Ishikawa (cell line): ENCODE results near the gene PPDPF.
A peak's percentile ranks its signal among the peaks of the same experiment; 100 is the strongest.

ENCODE experiments used
- CEBPB ChIP-seq: IDR thresholded peaks from 2 replicates; pipeline ENCODE4 v1.6.1; 2012
- CREB1 ChIP-seq: IDR thresholded peaks from 2 replicates; pipeline ENCODE4 v1.6.1; 2012; ENCODE audit warnings: low read depth
- EGR1 ChIP-seq: IDR thresholded peaks from 2 replicates; pipeline ENCODE4 v1.6.1; 2012
- EP300 ChIP-seq: IDR thresholded peaks from 2 replicates; pipeline ENCODE4 v1.6.1; 2012; ENCODE audit warnings: borderline replicate concordance
- FOXM1 ChIP-seq: IDR thresholded peaks from 2 replicates; pipeline ENCODE4 v1.6.1; 2012; ENCODE audit warnings: low read depth, borderline replicate concordance
- NFIC ChIP-seq: IDR thresholded peaks from 2 replicates; pipeline ENCODE4 v1.6.1; 2012
- RAD21 ChIP-seq: IDR thresholded peaks from 2 replicates; pipeline ENCODE4 v1.6.1; 2012; ENCODE audit warnings: low read depth
- TAF1 ChIP-seq: IDR thresholded peaks from 2 replicates; pipeline ENCODE4 v1.6.1; 2012; ENCODE audit warnings: low read depth, mild to moderate bottlenecking
- TCF12 ChIP-seq: IDR thresholded peaks from 2 replicates; pipeline ENCODE4 v1.6.1; 2012; ENCODE audit warnings: low read depth
- TEAD4 ChIP-seq: IDR thresholded peaks from 2 replicates; pipeline ENCODE4 v1.6.1; 2012
- YY1 ChIP-seq: IDR thresholded peaks from 2 replicates; pipeline ENCODE4 v1.6.1; 2012; ENCODE audit warnings: low read depth
- ZBTB7A ChIP-seq: IDR thresholded peaks from 2 replicates; pipeline ENCODE4 v1.6.1; 2012; ENCODE audit warnings: low read depth
- TF ChIP-seq, protein P1 (sequence below): IDR thresholded peaks from 2 replicates; pipeline ENCODE4 v1.6.1; 2012; ENCODE audit warnings: low read depth, mild to moderate bottlenecking
- TF ChIP-seq, protein P2 (sequence below): IDR thresholded peaks from 2 replicates; pipeline ENCODE4 v1.6.1; 2012
- TF ChIP-seq, protein P3 (sequence below): IDR thresholded peaks from 2 replicates; pipeline ENCODE4 v1.6.1; 2012

The PPDPF gene, protein sequence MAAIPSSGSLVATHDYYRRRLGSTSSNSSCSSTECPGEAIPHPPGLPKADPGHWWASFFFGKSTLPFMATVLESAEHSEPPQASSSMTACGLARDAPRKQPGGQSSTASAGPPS

DNA sequence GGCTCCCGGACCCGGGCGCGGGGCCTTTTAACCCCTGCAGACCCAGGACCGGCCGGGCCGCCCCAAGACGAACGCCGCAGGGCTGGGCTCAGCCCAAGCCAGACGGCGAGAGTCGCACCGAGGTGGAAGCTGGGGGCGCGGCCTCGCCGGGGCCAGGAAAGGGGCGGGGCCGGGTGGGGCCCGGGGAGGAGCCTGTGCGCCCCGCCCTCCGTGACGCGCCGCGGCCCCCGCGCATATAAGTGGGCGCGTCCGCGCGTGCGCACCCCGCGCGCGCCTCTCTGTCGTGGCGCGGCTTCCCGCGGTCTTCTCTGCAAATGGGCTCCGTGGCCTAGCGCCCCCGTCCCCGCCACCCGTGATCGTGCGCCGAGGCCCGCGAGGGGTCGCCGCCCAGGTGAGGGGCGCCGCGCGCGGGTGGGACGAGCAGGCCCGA is at the start of gene PPDPF:
Gene PPDPF, plus strand, starts transcription at position 262 of the 430 bp plus-strand sequence. CDS start 544 bp downstream, outside the sequence.
- TF ChIP-seq, protein P1, sequence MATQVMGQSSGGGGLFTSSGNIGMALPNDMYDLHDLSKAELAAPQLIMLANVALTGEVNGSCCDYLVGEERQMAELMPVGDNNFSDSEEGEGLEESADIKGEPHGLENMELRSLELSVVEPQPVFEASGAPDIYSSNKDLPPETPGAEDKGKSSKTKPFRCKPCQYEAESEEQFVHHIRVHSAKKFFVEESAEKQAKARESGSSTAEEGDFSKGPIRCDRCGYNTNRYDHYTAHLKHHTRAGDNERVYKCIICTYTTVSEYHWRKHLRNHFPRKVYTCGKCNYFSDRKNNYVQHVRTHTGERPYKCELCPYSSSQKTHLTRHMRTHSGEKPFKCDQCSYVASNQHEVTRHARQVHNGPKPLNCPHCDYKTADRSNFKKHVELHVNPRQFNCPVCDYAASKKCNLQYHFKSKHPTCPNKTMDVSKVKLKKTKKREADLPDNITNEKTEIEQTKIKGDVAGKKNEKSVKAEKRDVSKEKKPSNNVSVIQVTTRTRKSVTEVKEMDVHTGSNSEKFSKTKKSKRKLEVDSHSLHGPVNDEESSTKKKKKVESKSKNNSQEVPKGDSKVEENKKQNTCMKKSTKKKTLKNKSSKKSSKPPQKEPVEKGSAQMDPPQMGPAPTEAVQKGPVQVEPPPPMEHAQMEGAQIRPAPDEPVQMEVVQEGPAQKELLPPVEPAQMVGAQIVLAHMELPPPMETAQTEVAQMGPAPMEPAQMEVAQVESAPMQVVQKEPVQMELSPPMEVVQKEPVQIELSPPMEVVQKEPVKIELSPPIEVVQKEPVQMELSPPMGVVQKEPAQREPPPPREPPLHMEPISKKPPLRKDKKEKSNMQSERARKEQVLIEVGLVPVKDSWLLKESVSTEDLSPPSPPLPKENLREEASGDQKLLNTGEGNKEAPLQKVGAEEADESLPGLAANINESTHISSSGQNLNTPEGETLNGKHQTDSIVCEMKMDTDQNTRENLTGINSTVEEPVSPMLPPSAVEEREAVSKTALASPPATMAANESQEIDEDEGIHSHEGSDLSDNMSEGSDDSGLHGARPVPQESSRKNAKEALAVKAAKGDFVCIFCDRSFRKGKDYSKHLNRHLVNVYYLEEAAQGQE: no peak
- TF ChIP-seq CREB1: no peak
- TF ChIP-seq TAF1: peak; percentile 65; the same call in 1 of the 2 replicates
- TF ChIP-seq ZBTB7A: no peak

DNA sequence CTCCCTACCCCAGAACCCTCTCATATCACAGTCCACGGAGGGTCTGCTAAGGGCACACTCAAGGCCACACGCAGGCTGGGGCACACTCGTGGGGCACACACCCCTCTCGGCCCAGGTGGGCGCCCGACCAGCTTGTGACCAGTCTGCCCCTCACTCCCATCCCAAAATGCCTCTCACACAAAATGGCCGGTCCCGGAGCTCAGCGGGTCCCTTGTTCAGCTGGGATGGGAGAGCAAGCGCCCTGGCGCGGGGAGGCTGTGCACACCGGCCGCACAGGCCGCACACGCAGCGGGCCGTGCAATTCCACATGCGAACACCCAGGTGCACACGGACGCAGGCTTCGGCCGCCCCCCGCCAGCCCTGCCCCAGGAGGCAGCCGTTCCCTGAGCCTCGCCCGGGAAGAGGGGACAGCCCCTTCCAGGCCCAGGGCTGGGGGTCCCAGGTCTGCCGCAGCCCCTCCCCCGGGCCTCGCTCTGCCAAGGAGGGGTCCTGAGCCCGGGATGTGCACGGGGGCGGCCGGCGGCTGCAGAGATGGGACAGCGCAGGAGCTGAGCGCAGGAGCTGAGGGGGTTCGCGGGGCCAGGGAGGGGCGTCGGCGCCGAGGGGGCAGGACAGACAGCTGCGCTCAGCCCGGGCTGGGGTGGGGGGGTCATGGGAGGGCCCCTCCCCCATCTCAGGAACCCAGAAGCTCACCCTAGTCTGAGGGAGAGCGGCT is 49.4 kb upstream of the PPDPF start:
- no peak for TF ChIP-seq NFIC

DNA sequence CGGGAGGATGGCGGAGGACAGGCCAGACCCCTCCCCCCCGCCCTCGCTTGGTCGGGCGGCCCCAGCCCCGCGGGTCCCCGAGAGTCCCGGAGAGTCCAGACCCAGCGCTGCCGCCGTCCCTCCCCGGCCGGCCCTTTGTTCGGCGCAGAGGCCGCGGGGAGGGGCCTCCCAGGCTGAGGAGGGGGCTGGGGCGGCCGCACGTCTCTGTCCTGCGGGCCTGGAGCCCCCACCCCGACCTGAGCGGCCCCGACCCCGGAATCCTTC is 48.9 kb upstream of the PPDPF start:
- TF ChIP-seq, protein P1: no peak
- TF ChIP-seq YY1 (no peak), TCF12 (no peak), RAD21 (no peak), EP300 (no peak), ZBTB7A (no peak), NFIC (no peak)
- TF ChIP-seq, protein P2, sequence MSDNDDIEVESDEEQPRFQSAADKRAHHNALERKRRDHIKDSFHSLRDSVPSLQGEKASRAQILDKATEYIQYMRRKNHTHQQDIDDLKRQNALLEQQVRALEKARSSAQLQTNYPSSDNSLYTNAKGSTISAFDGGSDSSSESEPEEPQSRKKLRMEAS: no peak

DNA sequence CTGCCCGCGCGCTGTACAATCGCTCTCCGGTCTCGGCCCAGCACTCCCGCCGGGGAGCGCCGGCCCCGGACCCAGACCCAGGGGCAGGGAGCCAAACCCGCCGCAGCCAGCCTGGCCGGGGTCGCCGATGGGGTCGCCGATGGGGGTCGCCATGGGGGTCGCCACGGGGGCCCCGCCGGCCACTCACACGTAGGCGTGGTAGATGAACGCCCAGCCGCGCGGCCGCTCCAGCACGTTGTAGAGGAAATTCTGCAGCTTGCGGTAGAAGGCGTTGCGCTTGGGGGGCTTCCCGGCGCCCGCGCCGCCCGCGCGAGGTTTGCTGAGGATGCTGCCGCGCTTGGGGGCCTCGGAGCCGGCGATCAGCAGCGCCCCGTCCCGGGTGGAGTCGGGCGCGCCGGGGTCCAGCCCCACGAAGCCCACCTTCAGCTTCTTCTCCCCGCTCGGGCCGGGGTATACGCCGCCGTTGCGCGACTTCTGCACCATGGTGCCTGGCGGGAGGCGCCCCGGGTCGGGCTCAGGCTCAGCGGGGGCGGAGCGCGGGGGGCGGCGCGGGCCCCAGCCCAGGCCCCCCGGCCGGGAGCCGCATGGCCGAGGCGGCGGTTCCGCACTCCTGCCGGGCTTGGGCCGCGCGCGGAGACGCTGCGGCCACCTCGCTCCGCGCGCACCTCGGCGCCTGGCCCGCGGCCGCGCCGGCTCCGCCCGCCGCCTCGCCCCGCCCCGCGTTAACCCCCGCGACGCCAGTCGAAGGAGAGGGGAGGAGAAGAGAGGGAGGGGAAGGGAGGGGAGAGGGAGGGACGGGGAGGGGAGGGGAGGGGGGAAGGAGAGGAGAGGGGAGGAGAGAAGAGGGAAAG is 48.4 kb upstream of the PPDPF start, which contains the start of gene KCNQ2:
Gene KCNQ2, minus strand, starts transcription at position 675 of the 851 bp plus-strand sequence. Its CDS starts 192 bp downstream, at position 483.
- TF ChIP-seq YY1 (no peak), TEAD4 (no peak), ZBTB7A (peak; percentile 68)
- TF ChIP-seq, protein P3, sequence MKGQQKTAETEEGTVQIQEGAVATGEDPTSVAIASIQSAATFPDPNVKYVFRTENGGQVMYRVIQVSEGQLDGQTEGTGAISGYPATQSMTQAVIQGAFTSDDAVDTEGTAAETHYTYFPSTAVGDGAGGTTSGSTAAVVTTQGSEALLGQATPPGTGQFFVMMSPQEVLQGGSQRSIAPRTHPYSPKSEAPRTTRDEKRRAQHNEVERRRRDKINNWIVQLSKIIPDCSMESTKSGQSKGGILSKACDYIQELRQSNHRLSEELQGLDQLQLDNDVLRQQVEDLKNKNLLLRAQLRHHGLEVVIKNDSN: no peak

DNA sequence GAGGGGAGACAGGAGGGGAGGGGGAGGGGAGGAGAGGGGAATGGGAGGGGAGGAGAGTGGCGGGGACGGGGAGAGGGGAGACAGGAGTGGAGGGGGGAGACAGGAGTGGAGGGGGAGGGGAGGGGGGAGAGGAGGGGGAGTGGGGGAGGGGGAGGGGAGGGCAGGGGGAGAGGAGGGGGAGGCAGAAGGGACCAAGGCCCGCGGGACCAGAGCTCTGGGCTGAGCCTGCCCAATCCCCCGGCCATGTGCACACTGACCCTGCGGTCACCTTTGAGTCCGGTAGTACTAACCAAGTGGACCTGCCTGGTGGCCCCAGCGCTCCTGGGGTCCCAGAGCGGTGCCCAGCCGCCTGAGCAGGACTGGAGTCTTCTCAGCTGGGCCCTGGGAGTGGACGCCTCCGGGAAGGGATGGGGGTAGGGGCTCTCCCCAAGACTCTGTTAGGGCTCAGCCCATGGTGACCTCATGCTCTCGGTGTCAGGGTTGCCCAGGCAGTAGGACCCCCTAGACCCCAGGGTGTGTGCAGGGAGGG is 47.6 kb upstream of the PPDPF start:
- TF ChIP-seq FOXM1 (no peak), EGR1 (no peak), TEAD4 (no peak), TCF12 (no peak), CREB1 (no peak), EP300 (no peak), TAF1 (no peak), YY1 (no peak)
- TF ChIP-seq, protein P3: no peak

DNA sequence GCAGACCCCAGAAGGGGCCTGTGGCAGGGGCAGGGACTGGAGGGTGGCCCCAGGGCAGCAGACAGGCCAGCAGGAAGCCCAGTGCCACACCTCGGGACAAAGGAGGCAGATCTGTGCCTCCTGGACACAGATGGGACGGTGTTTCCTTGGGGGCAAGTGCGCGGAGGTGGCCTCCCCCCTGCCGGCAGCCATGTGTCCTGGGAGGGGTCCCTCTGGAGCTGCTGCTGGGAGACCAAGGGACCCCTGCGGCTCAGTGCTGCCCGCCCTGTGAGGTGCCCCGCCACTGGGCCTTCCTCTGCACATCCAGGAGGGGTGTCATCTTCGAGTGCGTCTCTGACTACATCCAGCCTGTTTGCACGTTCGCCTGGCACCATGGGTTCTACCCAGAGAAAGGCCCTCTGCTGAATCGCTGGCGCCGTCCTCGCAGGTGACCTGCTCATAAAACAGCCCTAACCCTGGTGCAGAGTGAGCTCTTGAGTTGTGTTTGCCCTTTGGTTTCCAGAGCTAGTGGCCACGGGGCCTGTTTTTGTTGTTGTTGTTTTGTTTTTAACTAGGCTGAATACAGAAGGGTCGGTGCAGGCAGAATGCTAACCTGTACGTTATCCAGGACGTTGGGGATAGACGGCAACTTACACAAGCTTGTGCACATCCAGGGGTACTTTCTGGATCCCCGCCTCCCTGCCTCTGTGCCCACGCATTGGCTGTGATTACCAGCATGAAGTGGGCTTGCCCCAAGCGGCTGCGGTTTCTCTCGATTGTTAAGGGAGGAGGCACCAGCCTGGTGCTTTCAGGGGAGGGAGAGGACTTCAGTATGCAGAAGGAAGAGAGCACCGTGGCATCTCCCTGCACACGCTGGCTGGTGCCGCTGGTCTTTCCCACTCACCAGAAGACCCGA is 46.8 kb upstream of the PPDPF start:
- TF ChIP-seq, protein P3: no peak
- no peak for TF ChIP-seq YY1
- TF ChIP-seq TAF1: no peak
- no peak for TF ChIP-seq ZBTB7A
- no peak for TF ChIP-seq RAD21
- TF ChIP-seq, protein P1: no peak; the same call in 1 of the 2 replicates
- no peak for TF ChIP-seq CREB1
- TF ChIP-seq FOXM1: no peak
- no peak for TF ChIP-seq EGR1
- TF ChIP-seq TCF12: no peak
- TF ChIP-seq, protein P2: no peak
- TF ChIP-seq EP300: no peak
- TF ChIP-seq NFIC: no peak
- TF ChIP-seq CEBPB: no peak
- TF ChIP-seq TEAD4: no peak
